OCI-LY7 (cell line): Measurements from ENCODE around the gene ABCA10. TPM values are rescaled to one million over a fixed set of nuclear protein-coding genes. Genes with fewer than 3 reads are reported as not detected.
A peak's percentile ranks its signal among the peaks of the same experiment; 100 is the strongest.

Experiments
- BruUV-seq: library from RNA; stranded (reverse); fragments of 400-500 nt; replicated peaks from 2 replicates; lab custom pipeline; 2021; lab: Mats Ljungman, UMichigan
- CTCF ChIA-PET: fragments of 300-600 bp; sonication (Branson Sonifier 250); formaldehyde crosslinking; loops from one replicate; lab custom pipeline; 2022; ENCODE audit warnings: antibody characterized with exemption; ENCODE audit not compliant: unreplicated experiment; lab: Charles Lee
- POLR2A ChIA-PET: fragments of 300-600 bp; sonication (Branson Sonifier 250); formaldehyde crosslinking; loops from one replicate; lab custom pipeline; 2022; ENCODE audit warnings: antibody characterized with exemption; lab: Charles Lee
- DNase-seq: peaks from one replicate; pipeline ENCODE4 v3.0.0-alpha.2; 2015; ENCODE audit warnings: low spot score
- H2AFZ ChIP-seq: fragments of 200-600 bp; sonication (generic), shearing (Covaris generic); 2 replicates; pipeline ENCODE4 v1.6.1; 2014; ENCODE audit warnings: mild to moderate bottlenecking, antibody characterized with exemption, low read length, moderate library complexity
- H3K27ac ChIP-seq: fragments of 200-600 bp; sonication (generic); 2 replicates; pipeline ENCODE4 v1.5.1; 2014; ENCODE audit warnings: mixed run types, low read depth, mild to moderate bottlenecking, moderate library complexity, low read length, inconsistent platforms; ENCODE audit not compliant: poor library complexity, severe bottlenecking
- H3K36me3 ChIP-seq: fragments of 200-600 bp; sonication (generic); 2 replicates; pipeline ENCODE4 v1.6.1; 2014; ENCODE audit warnings: mild to moderate bottlenecking, antibody characterized with exemption, low read length, moderate library complexity, mixed read lengths; ENCODE audit not compliant: insufficient read depth
- H3K4me1 ChIP-seq: fragments of 200-600 bp; sonication (generic); 2 replicates; pipeline ENCODE4 v1.5.1; 2014; ENCODE audit warnings: mild to moderate bottlenecking, low read length; ENCODE audit not compliant: insufficient read depth, poor library complexity, severe bottlenecking
- H3K4me2 ChIP-seq: fragments of 200-600 bp; sonication (generic); 2 replicates; pipeline ENCODE4 v1.6.1; 2014; ENCODE audit warnings: mild to moderate bottlenecking, low read length
- H3K4me3 ChIP-seq: fragments of 200-600 bp; sonication (generic); 2 replicates; pipeline ENCODE4 v1.5.1; 2014; ENCODE audit warnings: mild to moderate bottlenecking, low read depth, low read length; ENCODE audit not compliant: poor library complexity, severe bottlenecking
- H3K79me2 ChIP-seq: fragments of 200-600 bp; sonication (generic); 2 replicates; pipeline ENCODE4 v1.6.1; 2016; ENCODE audit warnings: low read depth, mild to moderate bottlenecking, low read length, moderate library complexity, mixed read lengths; ENCODE audit not compliant: insufficient read depth
- H3K9me2 ChIP-seq: fragments of 200-600 bp; sonication (generic); 2 replicates; pipeline ENCODE4 v1.6.1; 2016; ENCODE audit warnings: mild to moderate bottlenecking, low read length, mixed read lengths; ENCODE audit not compliant: insufficient read depth
- H3K9me3 ChIP-seq: fragments of 200-600 bp; sonication (generic); 2 replicates; pipeline ENCODE4 v1.6.1; 2014; ENCODE audit warnings: mild to moderate bottlenecking, mixed run types, low read length, mixed read lengths
- H4K20me1 ChIP-seq: fragments of 200-600 bp; sonication (generic); 2 replicates; pipeline ENCODE4 v1.6.1; 2014; ENCODE audit warnings: mild to moderate bottlenecking, antibody characterized with exemption, low read length, moderate library complexity, mixed read lengths; ENCODE audit not compliant: insufficient read depth
- CTCF ChIP-seq: fragments of 200-600 bp; sonication (generic); conservative IDR thresholded peaks from 2 replicates; pipeline ENCODE4 v1.5.1; 2014; ENCODE audit warnings: mild to moderate bottlenecking, antibody characterized with exemption, low read length, moderate library complexity, mixed read lengths
- EZH2phosphoT487 ChIP-seq: fragments of 200-600 bp; sonication (generic); IDR thresholded peaks from 2 replicates; pipeline ENCODE4 v1.6.1; 2018; ENCODE audit warnings: low read depth, borderline replicate concordance, mild to moderate bottlenecking, mixed run types, antibody characterized with exemption, low read length, moderate library complexity, mixed read lengths
- intact Hi-C: fragments of 100-400 bp; cut with micrococcal nuclease; formaldehyde crosslinking; loops from one replicate; pipeline ENCODE4 v1.10.0; 2022; ENCODE audit not compliant: unreplicated experiment
- total RNA-seq, 2 experiments: library from RNA; depleted of rRNA in 1 of 2; stranded (reverse); fragments of >200 nt in 1 of 2; shearing (Covaris generic) in 1 of 2; gene quantifications; 2 replicates each; pipeline ENCODE4 v1.2.3, GENCODE V29; 2014 to 2022

Gene ABCA10
- total RNA-seq, 2 experiments from 2014 or later, result 0.13 TPM; not detected in 1

GRCh38 chr17:69213059-69213813 is 15.4 kb downstream of the ABCA10 start:
- CTCF ChIA-PET, result no interaction called here
- Histone ChIP-seq H3K4me3 (no peak overlapping the region), H3K9me2 (no peaks in the 10 kb centered on the region), H4K20me1 (no peaks in the 10 kb centered on the region), H3K4me1 (no peaks in the 10 kb centered on the region), H3K36me3 (no peaks in the 10 kb centered on the region), H3K79me2 (no peaks in the 10 kb centered on the region), H3K9me3 (no peaks in the 10 kb centered on the region), H3K27ac (no peak overlapping the region), H2AFZ (no peak overlapping the region), H3K4me2 (no peak overlapping the region)
- no peak for TF ChIP-seq EZH2phosphoT487
- peak; percentile 64 for TF ChIP-seq CTCF
- DNase-seq, result peak; percentile 17
- POLR2A ChIA-PET, result interaction anchor here (0.6 to 1.5 kb wide), 4 partner anchors 13 to 439 kb away, joined by 3 to 4 read pairs (median 4); no protein-coding TSS in a partner anchor
- intact Hi-C loops, result no loop called here
- no TSS peak for BruUV-seq

GRCh38 chr17:69208640-69209039 is 20.0 kb downstream of the ABCA10 start:
- POLR2A ChIA-PET, result interaction anchor here (0.9 kb wide), 1 partner anchor 13 kb away, joined by 4 read pairs; no protein-coding TSS in a partner anchor
- H3K79me2 ChIP-seq, result no peaks in the 10 kb centered on the region
- H3K4me1 ChIP-seq, result no peaks in the 10 kb centered on the region
- no peak overlapping the region for H2AFZ ChIP-seq
- no peak overlapping the region for H3K4me2 ChIP-seq
- no TSS peak for BruUV-seq
- DNase-seq, result no peak
- no peaks in the 10 kb centered on the region for H3K36me3 ChIP-seq
- H3K4me3 ChIP-seq, result no peak overlapping the region
- no peak overlapping the region for H3K27ac ChIP-seq
- no peaks in the 10 kb centered on the region for H3K9me2 ChIP-seq
- TF ChIP-seq CTCF (no peak), EZH2phosphoT487 (no peak)
- no peaks in the 10 kb centered on the region for H4K20me1 ChIP-seq
- CTCF ChIA-PET, result no interaction called here
- H3K9me3 ChIP-seq, result no peaks in the 10 kb centered on the region
- intact Hi-C loops, result no loop called here

GRCh38 chr17:69207151-69207550 is 21.5 kb downstream of the ABCA10 start:
- Histone ChIP-seq H2AFZ (no peak overlapping the region), H3K4me3 (no peak overlapping the region), H3K79me2 (no peaks in the 10 kb centered on the region), H3K9me2 (no peaks in the 10 kb centered on the region), H3K27ac (no peak overlapping the region), H3K4me1 (no peaks in the 10 kb centered on the region), H3K36me3 (no peaks in the 10 kb centered on the region), H3K4me2 (no peak overlapping the region), H4K20me1 (no peaks in the 10 kb centered on the region), H3K9me3 (no peaks in the 10 kb centered on the region)
- CTCF ChIA-PET, result no interaction called here
- no TSS peak for BruUV-seq
- intact Hi-C loops, result no loop called here
- POLR2A ChIA-PET, result interaction anchor here (1.0 to 1.6 kb wide), 2 partner anchors 13 to 32 kb away, joined by 3 to 4 read pairs; no protein-coding TSS in a partner anchor
- DNase-seq, result no peak
- TF ChIP-seq EZH2phosphoT487 (no peak), CTCF (no peak)
